MM.1S (cell line): ENCODE data around the gene SH3RF3.

ENCODE experiments used
- DNase-seq: peaks from one replicate; pipeline ENCODE4 v3.0.0-alpha.2; 2015
- H2AFZ ChIP-seq: fragments of 300-600 bp; sonication (generic); 2 replicates; pipeline ENCODE4 v1.6.0; 2016; ENCODE audit warnings: antibody characterized with exemption, low read length
- H3F3A ChIP-seq: fragments of 300-600 bp; sonication (generic); 2 replicates; pipeline ENCODE4 v1.6.1; 2016; ENCODE audit warnings: mild to moderate bottlenecking, antibody characterized with exemption, low read length, moderate library complexity, mixed read lengths; ENCODE audit not compliant: insufficient read depth
- H3K27ac ChIP-seq: fragments of 300-600 bp; sonication (generic); 2 replicates; pipeline ENCODE4 v1.5.1; 2016; ENCODE audit warnings: mild to moderate bottlenecking, low read length
- H3K27me3 ChIP-seq: fragments of 300-600 bp; sonication (generic); replicated peaks from 2 replicates; pipeline ENCODE4 v1.6.0; 2016; ENCODE audit warnings: low read length; ENCODE audit not compliant: insufficient read depth
- H3K36me3 ChIP-seq: fragments of 300-600 bp; sonication (generic); replicated peaks from 2 replicates; pipeline ENCODE4 v1.6.1; 2016; ENCODE audit warnings: mild to moderate bottlenecking, low read length, mixed read lengths; ENCODE audit not compliant: insufficient read depth
- H3K4me1 ChIP-seq: fragments of 300-600 bp; sonication (generic); 2 replicates; pipeline ENCODE4 v1.6.1; 2016; ENCODE audit warnings: low read length, mixed read lengths
- H3K4me2 ChIP-seq: fragments of 300-600 bp; sonication (generic); 2 replicates; pipeline ENCODE4 v1.6.0; 2016; ENCODE audit warnings: low read depth, low read length
- H3K4me3 ChIP-seq: fragments of 300-600 bp; sonication (generic); 2 replicates; pipeline ENCODE4 v1.5.1; 2016; ENCODE audit warnings: low read length, mixed read lengths
- H3K79me2 ChIP-seq: fragments of 300-600 bp; sonication (generic); 2 replicates; pipeline ENCODE4 v1.6.1; 2016; ENCODE audit warnings: mixed run types, low read length, mixed read lengths
- H3K9ac ChIP-seq: fragments of 300-600 bp; sonication (generic); 2 replicates; pipeline ENCODE4 v1.6.1; 2016; ENCODE audit warnings: low read length, mixed read lengths
- H3K9me2 ChIP-seq: fragments of 300-600 bp; sonication (generic); replicated peaks from 2 replicates; pipeline ENCODE4 v1.6.1; 2016; ENCODE audit warnings: mild to moderate bottlenecking, low read length, mixed read lengths; ENCODE audit not compliant: insufficient read depth
- H3K9me3 ChIP-seq: fragments of 300-600 bp; sonication (generic); replicated peaks from 2 replicates; pipeline ENCODE4 v1.6.1; 2016; ENCODE audit warnings: mild to moderate bottlenecking, low read length, mixed read lengths; ENCODE audit not compliant: insufficient read depth
- H4K20me1 ChIP-seq: fragments of 300-600 bp; sonication (generic); 2 replicates; pipeline ENCODE4 v1.6.1; 2016; ENCODE audit warnings: mild to moderate bottlenecking, low read length, moderate library complexity, mixed read lengths; ENCODE audit not compliant: insufficient read depth
- EZH2 ChIP-seq: fragments of 300-600 bp; sonication (generic); optimal IDR thresholded peaks from 2 replicates; pipeline ENCODE3; 2017; ENCODE audit warnings: low read depth, mild to moderate bottlenecking, antibody characterized with exemption, low read length, mixed read lengths
- EZH2phosphoT487 ChIP-seq: fragments of 300-600 bp; sonication (generic); IDR thresholded peaks from 2 replicates; pipeline ENCODE4 v1.6.1; 2018; ENCODE audit warnings: antibody characterized with exemption, low read length
- TF ChIP-seq, protein P1 (sequence below): fragments of 300-600 bp; sonication (generic); IDR thresholded peaks from 2 replicates; pipeline ENCODE4 v1.5.1; 2016; ENCODE audit warnings: antibody characterized with exemption, low read length, mixed read lengths

Gene SH3RF3

DNA sequence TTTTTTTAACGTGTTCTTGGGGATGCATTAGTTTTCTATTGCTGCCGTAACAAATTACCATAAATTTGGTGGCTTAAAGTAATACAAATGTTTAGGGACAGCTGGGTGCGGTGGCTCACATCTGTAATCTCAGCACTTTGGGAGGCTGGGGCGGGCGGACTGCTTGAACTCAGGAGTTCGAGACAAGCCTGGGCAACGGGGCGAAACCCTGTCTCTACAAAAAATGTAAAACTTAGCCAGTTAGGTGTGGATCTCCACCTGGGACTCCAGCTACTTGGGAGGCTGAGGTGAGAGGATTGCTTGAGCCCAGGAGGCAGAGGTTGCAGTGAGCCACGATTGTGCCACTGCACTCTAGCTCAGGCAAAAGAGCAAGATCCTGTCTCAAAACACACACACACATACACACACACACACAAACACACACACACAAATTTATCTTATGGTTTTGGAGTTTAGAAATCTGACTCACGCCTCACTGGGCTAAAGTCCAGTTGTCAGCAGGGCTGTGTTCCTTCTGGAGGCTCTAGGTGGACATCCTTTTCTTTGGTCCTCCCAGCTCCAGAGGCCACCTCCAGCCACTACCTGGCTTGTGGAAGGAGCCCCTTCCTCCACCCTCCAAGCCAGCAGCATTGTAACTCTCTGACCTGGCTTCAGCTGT, 408.7 kb downstream of the SH3RF3 start:
- H3K27me3 ChIP-seq = no peaks in the 10 kb centered on the region
- H3K4me3 ChIP-seq = no peak overlapping the region
- H4K20me1 ChIP-seq = no peaks in the 10 kb centered on the region
- H3K9ac ChIP-seq = no peak overlapping the region
- no peaks in the 10 kb centered on the region for H3K9me2 ChIP-seq
- H3F3A ChIP-seq = no peaks in the 10 kb centered on the region
- no peaks in the 10 kb centered on the region for H3K9me3 ChIP-seq
- H3K4me1 ChIP-seq = no peaks in the 10 kb centered on the region
- no peaks in the 10 kb centered on the region for H3K79me2 ChIP-seq
- H3K4me2 ChIP-seq = no peak overlapping the region
- no peak for TF ChIP-seq EZH2
- TF ChIP-seq, protein P1, sequence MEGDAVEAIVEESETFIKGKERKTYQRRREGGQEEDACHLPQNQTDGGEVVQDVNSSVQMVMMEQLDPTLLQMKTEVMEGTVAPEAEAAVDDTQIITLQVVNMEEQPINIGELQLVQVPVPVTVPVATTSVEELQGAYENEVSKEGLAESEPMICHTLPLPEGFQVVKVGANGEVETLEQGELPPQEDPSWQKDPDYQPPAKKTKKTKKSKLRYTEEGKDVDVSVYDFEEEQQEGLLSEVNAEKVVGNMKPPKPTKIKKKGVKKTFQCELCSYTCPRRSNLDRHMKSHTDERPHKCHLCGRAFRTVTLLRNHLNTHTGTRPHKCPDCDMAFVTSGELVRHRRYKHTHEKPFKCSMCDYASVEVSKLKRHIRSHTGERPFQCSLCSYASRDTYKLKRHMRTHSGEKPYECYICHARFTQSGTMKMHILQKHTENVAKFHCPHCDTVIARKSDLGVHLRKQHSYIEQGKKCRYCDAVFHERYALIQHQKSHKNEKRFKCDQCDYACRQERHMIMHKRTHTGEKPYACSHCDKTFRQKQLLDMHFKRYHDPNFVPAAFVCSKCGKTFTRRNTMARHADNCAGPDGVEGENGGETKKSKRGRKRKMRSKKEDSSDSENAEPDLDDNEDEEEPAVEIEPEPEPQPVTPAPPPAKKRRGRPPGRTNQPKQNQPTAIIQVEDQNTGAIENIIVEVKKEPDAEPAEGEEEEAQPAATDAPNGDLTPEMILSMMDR = no peak
- TF ChIP-seq EZH2phosphoT487 = no peak
- H2AFZ ChIP-seq = no peak overlapping the region
- DNase-seq = no peak
- H3K36me3 ChIP-seq = no peaks in the 10 kb centered on the region
- no peak overlapping the region for H3K27ac ChIP-seq

DNA sequence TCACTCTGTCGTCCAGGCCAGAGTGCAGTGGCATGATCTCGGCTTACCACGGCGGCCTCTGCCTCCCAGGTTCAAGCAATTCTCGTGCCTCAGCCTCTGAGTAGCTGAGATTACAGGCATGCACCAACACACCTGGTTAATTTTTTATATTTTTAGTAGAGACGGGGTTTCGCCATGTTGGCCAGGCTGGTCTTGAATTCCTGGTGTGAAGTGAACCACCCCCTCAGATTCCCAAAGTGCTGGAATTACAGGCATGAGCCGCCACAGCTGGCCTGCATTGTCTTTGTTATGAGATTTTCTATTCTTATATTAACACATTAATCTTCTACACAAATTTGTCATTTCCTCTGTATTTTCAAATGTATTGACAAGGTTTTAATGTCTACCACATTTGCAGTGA, 409.5 kb downstream of the SH3RF3 start:
- TF ChIP-seq EZH2 (no peak), EZH2phosphoT487 (no peak)
- TF ChIP-seq, protein P1 = no peak
- Histone ChIP-seq H3K4me3 (no peak overlapping the region), H3K9me2 (no peaks in the 10 kb centered on the region), H3K27me3 (no peaks in the 10 kb centered on the region), H3K36me3 (no peaks in the 10 kb centered on the region), H3K27ac (no peak overlapping the region), H3K4me2 (no peak overlapping the region), H3K4me1 (no peaks in the 10 kb centered on the region), H3K9ac (no peak overlapping the region), H2AFZ (no peak overlapping the region), H4K20me1 (no peaks in the 10 kb centered on the region), H3K9me3 (no peaks in the 10 kb centered on the region), H3K79me2 (no peaks in the 10 kb centered on the region), H3F3A (no peaks in the 10 kb centered on the region)
- DNase-seq = no peak

DNA sequence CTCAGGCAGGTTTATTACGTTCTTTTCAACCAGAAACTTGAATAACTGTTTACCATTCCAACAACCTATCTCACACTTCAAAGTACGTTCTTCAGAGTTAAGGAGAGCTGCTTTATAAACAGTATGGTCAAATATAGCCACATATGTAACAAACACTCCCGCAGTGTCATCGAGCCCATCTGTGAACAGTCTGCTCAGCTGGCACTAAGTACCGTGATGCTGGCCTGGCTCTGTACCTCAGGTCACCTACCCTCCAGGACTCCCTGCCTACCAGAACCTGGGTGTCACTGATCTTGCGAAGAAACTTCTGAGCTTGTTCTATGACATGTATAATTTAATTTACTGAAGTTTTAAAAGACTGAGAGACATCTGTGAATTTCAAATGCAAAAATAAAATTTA, 413.4 kb downstream of the SH3RF3 start:
- Histone ChIP-seq H3K4me3 (no peak overlapping the region), H3K4me1 (no peaks in the 10 kb centered on the region), H3K36me3 (no peaks in the 10 kb centered on the region), H3F3A (peaks cover 7% of the 10 kb centered on the region; the same call in 1 of the 2 replicates), H3K9ac (no peak overlapping the region), H3K4me2 (no peak overlapping the region), H3K79me2 (no peaks in the 10 kb centered on the region), H4K20me1 (no peaks in the 10 kb centered on the region), H3K9me3 (no peaks in the 10 kb centered on the region), H3K9me2 (no peaks in the 10 kb centered on the region), H2AFZ (no peak overlapping the region), H3K27me3 (no peaks in the 10 kb centered on the region), H3K27ac (no peak overlapping the region)
- no peak for DNase-seq
- no peak for TF ChIP-seq EZH2phosphoT487
- TF ChIP-seq, protein P1 = no peak
